PC-3 (cell line): Measurements from ENCODE around the gene ERBB4. TPM values are rescaled to one million over a fixed set of nuclear protein-coding genes. Genes with fewer than 3 reads are reported as not detected.

Experiments
- ATAC-seq: fragments of 200-7000 bp; cut with Tn5 transposase; 2 replicates; pipeline ENCODE4 v1.9.1; 2020; ENCODE audit warnings: mild to moderate bottlenecking, moderate library complexity
- BruUV-seq: library from RNA; stranded (reverse); fragments of 400-500 nt; replicated peaks from 2 replicates; lab custom pipeline; 2021; lab: Mats Ljungman, UMichigan
- CTCF ChIA-PET: fragments of 300-600 bp; sonication (Branson Sonifier 250); formaldehyde crosslinking; loops from one replicate; lab custom pipeline; 2022; ENCODE audit warnings: antibody characterized with exemption; lab: Charles Lee
- POLR2A ChIA-PET: fragments of 300-600 bp; sonication (Branson Sonifier 250); formaldehyde crosslinking; loops from one replicate; lab custom pipeline; 2022; ENCODE audit warnings: antibody characterized with exemption; ENCODE audit not compliant: unreplicated experiment; lab: Charles Lee
- DNase-seq: peaks from one replicate; pipeline ENCODE4 v3.0.0-alpha.2; 2015
- H2AFZ ChIP-seq: fragments of 300-600 bp; sonication (generic); 2 replicates; pipeline ENCODE4 v1.6.0; 2016; ENCODE audit warnings: antibody characterized with exemption, low read length
- H3F3A ChIP-seq: fragments of 300-600 bp; sonication (generic); one replicate; pipeline ENCODE4 v1.6.0; 2017; ENCODE audit warnings: antibody characterized with exemption, low read length, control low read depth, mild to moderate bottlenecking; ENCODE audit not compliant: unreplicated experiment
- H3K27ac ChIP-seq: fragments of 300-600 bp; sonication (generic); 2 replicates; pipeline ENCODE4 v1.5.1; 2016; ENCODE audit warnings: mild to moderate bottlenecking, low read length
- H3K27me3 ChIP-seq: fragments of 300-600 bp; sonication (generic); 2 replicates; pipeline ENCODE4 v1.6.1; 2016; ENCODE audit warnings: low read length, mixed read lengths
- H3K36me3 ChIP-seq: fragments of 300-600 bp; sonication (generic); 2 replicates; pipeline ENCODE4 v1.6.1; 2016; ENCODE audit warnings: low read depth, mixed run types, low read length, mixed read lengths
- H3K4me1 ChIP-seq: fragments of 300-600 bp; sonication (generic); 2 replicates; pipeline ENCODE4 v1.5.1; 2016; ENCODE audit warnings: low read length; ENCODE audit not compliant: insufficient read depth
- H3K4me2 ChIP-seq: fragments of 300-600 bp; sonication (generic); 2 replicates; pipeline ENCODE4 v1.6.0; 2016; ENCODE audit warnings: low read length
- H3K4me3 ChIP-seq: fragments of 300-600 bp; sonication (generic); 2 replicates; pipeline ENCODE4 v1.5.1; 2016; ENCODE audit warnings: mild to moderate bottlenecking, low read length, mixed read lengths
- H3K79me2 ChIP-seq: fragments of 300-600 bp; sonication (generic); 2 replicates; pipeline ENCODE4 v1.6.1; 2017; ENCODE audit warnings: low read length, mixed read lengths
- H3K9ac ChIP-seq: fragments of 300-600 bp; sonication (generic); 2 replicates; pipeline ENCODE4 v1.6.0; 2016; ENCODE audit warnings: mild to moderate bottlenecking, low read length
- H3K9me2 ChIP-seq: fragments of 300-600 bp; sonication (generic); replicated peaks from 2 replicates; pipeline ENCODE4 v1.6.1; 2016; ENCODE audit warnings: mixed run types, low read length, mixed read lengths
- H3K9me3 ChIP-seq: fragments of 300-600 bp; sonication (generic); 2 replicates; pipeline ENCODE4 v1.6.1; 2016; ENCODE audit warnings: low read length, mixed read lengths
- H4K20me1 ChIP-seq: fragments of 300-600 bp; sonication (generic); 2 replicates; pipeline ENCODE4 v1.6.1; 2016; ENCODE audit warnings: low read length, mixed read lengths
- EZH2 ChIP-seq: fragments of 300-600 bp; sonication (generic); IDR thresholded peaks from one replicate; pipeline ENCODE4 v1.6.1; 2017; ENCODE audit warnings: antibody characterized with exemption, mild to moderate bottlenecking, low read length; ENCODE audit not compliant: unreplicated experiment
- EZH2phosphoT487 ChIP-seq: fragments of 300-600 bp; sonication (generic); IDR thresholded peaks from 2 replicates; pipeline ENCODE4 v1.6.1; 2018; ENCODE audit warnings: mild to moderate bottlenecking, antibody characterized with exemption, low read length, borderline replicate concordance
- intact Hi-C: fragments of 100-400 bp; cut with micrococcal nuclease; formaldehyde crosslinking; loops from 2 replicates; pipeline ENCODE4 v1.9.0; 2023
- total RNA-seq: library from RNA; depleted of rRNA; stranded (reverse); fragments of >200 nt; gene quantifications from 2 replicates; pipeline ENCODE4 v1.2.3, GENCODE V29; 2014
- TF ChIP-seq, protein P1 (sequence below): fragments of 300-600 bp; sonication (generic); conservative IDR thresholded peaks from 2 replicates; pipeline ENCODE4 v1.5.1; 2017; ENCODE audit warnings: antibody characterized with exemption, low read depth, mild to moderate bottlenecking, low read length

ERBB4 gene
- total RNA-seq, 1 experiment from 2014 or later = under 0.01 TPM

DNA sequence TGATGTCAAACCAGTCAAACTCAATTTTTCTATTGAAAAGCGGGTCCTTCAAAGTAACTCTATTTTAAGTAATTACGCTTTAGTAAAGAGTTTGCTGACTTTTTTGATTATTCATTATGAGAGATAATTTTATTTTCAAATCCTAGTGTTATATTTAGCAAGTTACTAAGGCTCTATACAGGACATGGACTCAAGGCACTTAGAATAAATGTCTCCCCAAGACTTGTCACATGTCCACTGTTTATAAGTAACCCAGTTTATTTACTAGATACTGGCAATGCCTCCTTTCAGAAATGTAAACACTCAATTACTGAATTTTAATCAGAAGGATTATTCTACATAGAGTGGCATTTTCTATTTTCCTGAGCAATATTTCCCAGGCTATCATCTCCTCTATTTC, 638.1 kb downstream of the ERBB4 start:
- Histone ChIP-seq H3K36me3 (no peaks in the 10 kb centered on the region), H3K9ac (no peak overlapping the region), H3K9me2 (no peaks in the 10 kb centered on the region), H3F3A (no peaks in the 10 kb centered on the region), H3K4me3 (no peak overlapping the region), H3K27ac (no peak overlapping the region), H2AFZ (no peak overlapping the region), H3K27me3 (no peaks in the 10 kb centered on the region), H3K9me3 (no peaks in the 10 kb centered on the region), H3K79me2 (no peaks in the 10 kb centered on the region), H4K20me1 (no peaks in the 10 kb centered on the region), H3K4me2 (no peak overlapping the region), H3K4me1 (no peaks in the 10 kb centered on the region)
- POLR2A ChIA-PET = no interaction called here
- BruUV-seq = no TSS peak
- CTCF ChIA-PET = no interaction called here
- DNase-seq (no peak), ATAC-seq (no peak)
- intact Hi-C loops = no loop called here
- TF ChIP-seq, protein P1, sequence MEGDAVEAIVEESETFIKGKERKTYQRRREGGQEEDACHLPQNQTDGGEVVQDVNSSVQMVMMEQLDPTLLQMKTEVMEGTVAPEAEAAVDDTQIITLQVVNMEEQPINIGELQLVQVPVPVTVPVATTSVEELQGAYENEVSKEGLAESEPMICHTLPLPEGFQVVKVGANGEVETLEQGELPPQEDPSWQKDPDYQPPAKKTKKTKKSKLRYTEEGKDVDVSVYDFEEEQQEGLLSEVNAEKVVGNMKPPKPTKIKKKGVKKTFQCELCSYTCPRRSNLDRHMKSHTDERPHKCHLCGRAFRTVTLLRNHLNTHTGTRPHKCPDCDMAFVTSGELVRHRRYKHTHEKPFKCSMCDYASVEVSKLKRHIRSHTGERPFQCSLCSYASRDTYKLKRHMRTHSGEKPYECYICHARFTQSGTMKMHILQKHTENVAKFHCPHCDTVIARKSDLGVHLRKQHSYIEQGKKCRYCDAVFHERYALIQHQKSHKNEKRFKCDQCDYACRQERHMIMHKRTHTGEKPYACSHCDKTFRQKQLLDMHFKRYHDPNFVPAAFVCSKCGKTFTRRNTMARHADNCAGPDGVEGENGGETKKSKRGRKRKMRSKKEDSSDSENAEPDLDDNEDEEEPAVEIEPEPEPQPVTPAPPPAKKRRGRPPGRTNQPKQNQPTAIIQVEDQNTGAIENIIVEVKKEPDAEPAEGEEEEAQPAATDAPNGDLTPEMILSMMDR = no peak
- TF ChIP-seq EZH2 = no peak
- no peak for TF ChIP-seq EZH2phosphoT487

- TF ChIP-seq, protein P1 = no peak
- TF ChIP-seq EZH2 (no peak), EZH2phosphoT487 (no peak)
- no TSS peak for BruUV-seq
- Histone ChIP-seq H3F3A (no peaks in the 10 kb centered on the region), H3K79me2 (no peaks in the 10 kb centered on the region), H3K9me2 (no peaks in the 10 kb centered on the region), H3K4me1 (no peaks in the 10 kb centered on the region), H3K9ac (no peak overlapping the region), H3K27me3 (no peaks in the 10 kb centered on the region), H3K36me3 (no peaks in the 10 kb centered on the region), H3K4me2 (no peak overlapping the region), H3K9me3 (no peaks in the 10 kb centered on the region), H4K20me1 (no peaks in the 10 kb centered on the region), H2AFZ (no peak overlapping the region), H3K4me3 (no peak overlapping the region), H3K27ac (no peak overlapping the region)
- intact Hi-C loops = no loop called here
- no peak for ATAC-seq
- no peak for DNase-seq
- CTCF ChIA-PET = no interaction called here
- POLR2A ChIA-PET = no interaction called here
Measured at GRCh38 chr2:211900000-211900399, 638.6 kb downstream of the ERBB4 start.

GRCh38 chr2:211898702-211899101, 639.9 kb downstream of the ERBB4 start:
- H3K4me1 ChIP-seq = no peaks in the 10 kb centered on the region
- H3K27ac ChIP-seq = no peak overlapping the region
- no peaks in the 10 kb centered on the region for H3F3A ChIP-seq
- no peaks in the 10 kb centered on the region for H3K79me2 ChIP-seq
- H3K4me2 ChIP-seq = no peak overlapping the region
- no peak overlapping the region for H3K4me3 ChIP-seq
- no peak overlapping the region for H3K9ac ChIP-seq
- no peaks in the 10 kb centered on the region for H3K27me3 ChIP-seq
- intact Hi-C loops = no loop called here
- no peaks in the 10 kb centered on the region for H4K20me1 ChIP-seq
- H3K36me3 ChIP-seq = no peaks in the 10 kb centered on the region
- no TSS peak for BruUV-seq
- ChIA-PET POLR2A (no interaction called here), CTCF (no interaction called here)
- H3K9me2 ChIP-seq = no peaks in the 10 kb centered on the region
- ATAC-seq = no peak
- no peak for DNase-seq
- H2AFZ ChIP-seq = no peak overlapping the region
- H3K9me3 ChIP-seq = no peaks in the 10 kb centered on the region
- TF ChIP-seq EZH2phosphoT487 = no peak
- no peak for TF ChIP-seq EZH2
- TF ChIP-seq, protein P1 = no peak
